ENCODE results near the gene GALNTL6. TPM values are rescaled to one million over a fixed set of nuclear protein-coding genes. Genes with fewer than 3 reads are reported as not detected.
A peak's percentile ranks its signal among the peaks of the same experiment; 100 is the strongest.
"Not testable (repeated sequence)": the region's sequence is repeated elsewhere in the genome, so short reads cannot be mapped to it uniquely, and the experiment has no call there.

Gene GALNTL6
- polyA plus RNA-seq, 4 donors: 0.86 to 2.8 (median 1.1) TPM

DNA sequence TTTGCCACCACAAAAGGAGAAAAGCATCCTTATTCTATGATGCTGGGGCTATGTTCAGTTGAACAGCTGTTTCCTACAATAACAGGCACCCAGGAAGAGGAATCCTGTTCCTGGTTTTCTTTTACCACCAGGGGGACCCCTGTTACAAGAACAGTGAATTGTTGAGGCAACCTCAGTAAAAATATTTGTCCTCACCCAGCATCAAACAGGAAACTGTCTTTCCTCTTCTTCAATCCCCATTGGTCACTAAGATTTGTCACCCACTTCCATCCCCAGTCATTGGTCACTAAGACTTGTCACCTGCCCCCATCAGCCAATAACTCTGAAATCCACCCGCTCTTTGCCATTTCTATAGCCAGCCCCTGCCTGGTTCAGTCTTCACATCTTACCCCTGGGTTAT, 1211.9 kb downstream of the GALNTL6 start:
- peak in 1 of 4 donors; percentile 53 for DNase-seq (ENCODE audit: low read depth in 4 of 4, low spot score in 3 of 4)

DNA sequence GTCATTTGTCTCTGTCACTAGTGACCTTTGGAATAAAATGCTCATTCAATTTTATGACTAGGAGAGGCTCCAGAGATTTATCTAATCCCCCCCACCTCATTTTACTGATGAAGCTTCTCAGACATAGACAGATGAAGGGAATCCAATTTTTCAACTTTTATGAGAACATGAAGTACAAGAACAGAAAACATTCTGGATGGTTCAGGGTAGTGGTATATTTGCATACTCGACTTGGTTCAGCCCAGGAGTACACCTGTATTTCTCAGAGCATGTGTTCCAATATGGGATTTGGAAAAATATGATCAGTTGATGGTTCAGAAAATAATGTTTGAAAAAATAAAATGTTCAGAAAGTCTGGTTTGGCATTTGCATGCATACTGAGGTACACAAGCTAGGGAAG, 1224.0 kb downstream of the GALNTL6 start:
- DNase-seq (ENCODE audit: low read depth in 4 of 4, low spot score in 3 of 4): no peak

DNA sequence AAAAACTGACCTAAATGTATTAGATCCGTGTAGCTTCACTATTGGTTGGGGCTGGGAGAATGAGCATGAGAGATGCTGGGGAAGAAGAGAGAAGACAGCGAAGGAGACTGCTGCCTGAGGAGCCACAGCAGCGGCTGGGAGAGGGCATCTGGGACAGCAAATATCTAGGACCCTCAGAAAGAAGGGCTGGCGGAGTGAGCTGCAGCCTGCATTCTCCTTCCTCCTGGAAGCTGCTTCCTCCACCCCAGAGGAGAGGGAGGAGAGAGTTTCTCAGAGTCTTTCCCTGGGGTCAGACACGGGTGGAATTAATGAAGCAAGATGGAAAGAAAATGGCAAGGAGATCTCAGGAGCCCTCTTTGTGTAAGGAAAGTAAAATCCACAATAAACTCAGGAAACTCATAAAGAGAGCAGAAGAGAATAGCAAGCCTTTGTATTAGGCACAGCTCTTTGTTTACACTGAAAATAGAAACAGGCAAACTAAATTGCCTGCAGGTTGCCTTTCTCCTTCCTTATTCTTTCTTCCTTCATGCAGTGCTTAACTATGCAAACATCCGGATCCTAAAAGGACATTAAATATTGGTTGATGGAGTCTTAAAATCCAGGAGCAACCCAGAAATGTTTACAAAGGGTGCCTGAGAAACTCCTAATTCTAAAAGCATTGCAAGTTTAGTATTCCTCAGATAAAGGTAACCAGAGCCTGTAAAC, 1225.1 kb downstream of the GALNTL6 start:
- no peak for DNase-seq (ENCODE audit: low read depth in 4 of 4, low spot score in 3 of 4)

DNA sequence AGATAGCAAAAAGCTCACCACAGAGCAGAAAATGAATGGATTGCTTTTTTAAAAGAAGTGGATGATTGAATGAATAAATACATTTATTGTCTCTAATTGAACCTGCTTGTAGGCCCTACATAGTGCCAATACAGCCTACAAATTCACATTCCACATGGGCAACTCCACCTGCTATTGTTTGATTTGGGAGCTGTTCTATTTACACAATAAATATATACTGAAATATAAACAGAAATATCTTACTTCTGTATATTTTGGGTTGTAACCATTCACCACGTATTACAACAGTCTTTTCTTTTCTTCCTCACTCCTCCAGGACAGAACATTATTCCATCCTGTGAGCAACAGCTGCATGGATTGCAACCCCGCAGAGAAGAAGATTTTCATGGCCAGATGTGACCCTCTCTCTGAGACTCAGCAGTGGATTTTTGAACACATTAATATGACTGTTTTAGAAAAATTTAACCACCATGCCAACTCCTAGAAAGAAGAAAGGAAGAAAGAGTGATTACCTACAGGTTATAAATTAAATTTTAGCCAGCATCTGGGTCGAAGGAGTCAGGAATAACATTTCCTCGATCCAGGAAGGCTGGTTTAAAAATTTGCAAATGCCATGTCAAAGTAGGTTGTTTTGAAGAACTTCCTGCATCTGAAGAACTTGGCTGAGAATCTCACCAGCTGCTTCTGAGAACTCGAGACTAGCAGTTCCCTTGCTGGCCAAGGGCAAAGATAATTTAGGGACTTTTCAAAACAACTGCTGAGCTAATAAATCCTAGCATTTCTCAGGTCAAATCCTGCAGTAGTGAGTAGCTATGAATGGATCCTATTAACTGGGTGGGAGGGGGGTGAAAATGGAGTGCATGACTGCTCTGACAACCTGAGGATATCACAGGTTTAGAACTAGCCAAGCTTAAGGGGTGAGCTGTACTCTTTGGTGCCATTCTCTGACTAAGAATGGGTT, 1226.7 kb downstream of the GALNTL6 start:
- DNase-seq (ENCODE audit: low read depth in 4 of 4, low spot score in 3 of 4): peak in 1 of 4 donors; percentile 22

DNA sequence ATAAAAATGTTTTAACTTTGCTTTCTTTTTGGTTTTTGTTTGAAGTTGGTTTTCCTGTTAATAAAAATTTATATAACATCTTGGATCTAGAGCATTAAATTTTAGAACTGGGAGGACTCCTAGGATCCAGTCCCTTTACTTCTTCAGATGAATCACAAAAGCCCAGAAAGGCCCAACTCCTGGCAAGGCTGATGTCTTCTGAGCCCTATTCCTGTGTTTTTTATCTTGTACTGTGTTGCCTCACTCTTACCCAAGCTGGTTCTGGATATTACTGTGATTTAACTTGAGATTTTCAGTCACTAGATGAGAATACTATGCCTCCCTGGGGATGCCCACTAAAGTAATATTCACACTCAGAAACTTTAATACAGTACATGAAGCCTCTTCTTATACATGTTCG, 1228.3 kb downstream of the GALNTL6 start:
- DNase-seq (ENCODE audit: low read depth in 4 of 4, low spot score in 3 of 4): no peak

DNA sequence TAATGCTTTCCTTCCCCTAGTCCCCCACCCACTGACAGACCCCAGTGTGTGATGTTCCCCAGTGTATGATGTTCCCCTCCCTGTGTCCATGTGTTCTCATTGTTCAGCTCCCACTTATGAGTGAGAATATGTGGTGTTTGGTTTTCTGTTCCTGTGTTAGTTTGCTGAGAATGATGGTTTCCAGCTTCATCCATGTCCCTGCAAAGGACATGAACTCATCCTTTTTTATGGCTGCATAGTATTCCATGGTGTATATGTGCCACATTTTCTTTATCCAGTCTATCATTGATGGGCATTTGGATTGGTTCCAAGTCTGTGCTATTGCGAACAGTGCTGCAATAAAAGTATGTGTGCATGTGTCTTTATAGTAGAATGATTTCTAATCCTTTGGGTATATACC, 1228.9 kb downstream of the GALNTL6 start:
- not testable (repeated sequence) for DNase-seq (ENCODE audit: low read depth in 4 of 4, low spot score in 3 of 4)

DNA sequence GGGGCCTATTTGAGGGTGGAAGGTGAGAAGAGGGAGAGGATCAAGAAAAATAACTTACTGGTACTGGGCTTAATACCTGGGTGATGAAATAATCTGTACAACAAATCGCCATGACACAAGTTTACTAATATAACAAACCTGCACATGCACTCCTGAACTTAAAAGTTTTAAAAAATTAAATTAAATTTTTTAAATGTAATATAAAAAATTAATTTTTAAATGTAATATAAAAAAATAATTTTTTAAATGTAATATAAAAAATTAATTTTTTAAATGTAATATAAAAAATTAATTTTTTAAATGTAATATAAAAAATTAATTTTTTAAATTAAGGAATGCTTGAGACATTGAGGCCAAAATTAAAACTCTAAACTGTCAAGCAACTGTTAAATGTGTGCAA, 1231.1 kb downstream of the GALNTL6 start:
- DNase-seq (ENCODE audit: low read depth in 4 of 4, low spot score in 3 of 4): no peak

DNA sequence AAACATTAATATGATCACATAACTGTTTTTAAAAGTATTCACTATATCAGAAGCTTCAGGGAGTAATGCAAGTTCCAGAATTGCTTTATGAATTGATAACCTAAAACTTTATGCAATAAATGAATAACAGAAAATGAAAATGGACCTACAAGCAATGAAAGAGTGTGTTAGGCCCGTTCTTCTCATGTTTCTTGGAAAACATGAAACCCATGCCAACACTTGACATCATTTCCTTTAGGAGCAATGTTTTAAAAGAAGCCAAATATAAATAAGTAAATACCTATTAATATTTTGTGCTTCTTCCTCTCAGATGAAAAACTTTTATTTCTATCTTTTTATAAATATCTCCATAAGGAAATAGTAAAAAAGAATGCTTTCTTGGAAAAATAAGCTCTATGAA, 1232.4 kb downstream of the GALNTL6 start:
- no peak for DNase-seq (ENCODE audit: low read depth in 4 of 4, low spot score in 3 of 4)

DNA sequence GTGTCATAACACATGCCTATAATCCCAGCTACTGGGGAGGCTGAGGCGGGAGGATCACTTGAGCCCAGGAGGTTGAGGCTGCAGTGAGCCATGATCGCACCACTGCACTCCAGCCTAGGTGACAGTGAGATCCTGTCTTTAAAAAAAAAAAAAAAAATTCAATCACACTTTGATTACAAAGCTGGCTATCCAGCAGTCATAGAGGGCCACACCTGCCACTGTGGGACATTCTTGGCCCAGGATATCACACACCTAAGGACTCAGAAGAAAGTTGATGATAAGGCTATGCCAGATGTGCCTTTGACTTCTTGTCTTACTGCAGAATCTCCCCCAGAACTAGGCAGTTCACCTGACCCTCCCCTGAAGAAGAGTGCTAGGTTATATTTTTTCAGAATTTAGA, 1232.9 kb downstream of the GALNTL6 start:
- no peak for DNase-seq (ENCODE audit: low read depth in 4 of 4, low spot score in 3 of 4)

DNA sequence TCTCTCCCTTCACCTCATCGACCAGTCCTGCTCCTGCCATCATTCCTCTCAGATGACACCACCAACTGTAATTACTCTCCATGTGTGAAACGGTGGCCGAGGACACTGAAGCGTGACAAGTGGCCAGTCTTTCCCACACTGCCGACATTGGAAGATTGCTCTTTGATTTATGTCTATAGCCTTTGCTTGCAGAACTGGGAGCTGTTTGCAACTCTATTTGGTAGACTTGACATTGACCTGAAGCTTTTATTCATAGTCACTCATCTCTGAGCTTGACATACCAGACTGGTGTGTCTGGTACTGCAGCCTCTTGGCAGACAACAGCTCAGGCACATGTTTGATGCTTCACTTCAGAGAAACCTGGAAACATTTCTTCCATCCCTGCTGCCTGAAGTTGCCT, 1233.6 kb downstream of the GALNTL6 start:
- peak in 3 of 4 donors; percentile 35 to 60 (median 46) for DNase-seq (ENCODE audit: low read depth in 4 of 4, low spot score in 3 of 4)

DNA sequence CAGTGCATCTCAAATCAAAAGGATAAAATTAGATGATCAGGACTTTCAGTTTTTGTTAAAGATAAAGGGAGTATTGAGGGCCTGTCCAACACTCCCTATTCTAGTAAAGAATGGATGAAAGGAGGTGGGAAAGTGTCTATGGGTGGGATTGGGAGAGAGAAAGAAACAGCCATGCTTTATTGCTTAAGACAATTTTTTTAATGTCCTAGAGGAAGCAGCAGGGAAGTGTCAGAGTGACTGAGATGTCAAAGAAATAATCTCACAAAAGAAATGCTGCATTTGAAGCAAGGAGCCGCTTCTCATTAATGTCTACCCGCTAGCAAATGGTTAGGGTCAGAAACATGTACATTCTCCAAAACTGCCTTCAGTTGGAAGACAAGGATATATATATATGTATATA, 1238.0 kb downstream of the GALNTL6 start:
- no peak for DNase-seq (ENCODE audit: low read depth in 4 of 4, low spot score in 3 of 4)

DNA sequence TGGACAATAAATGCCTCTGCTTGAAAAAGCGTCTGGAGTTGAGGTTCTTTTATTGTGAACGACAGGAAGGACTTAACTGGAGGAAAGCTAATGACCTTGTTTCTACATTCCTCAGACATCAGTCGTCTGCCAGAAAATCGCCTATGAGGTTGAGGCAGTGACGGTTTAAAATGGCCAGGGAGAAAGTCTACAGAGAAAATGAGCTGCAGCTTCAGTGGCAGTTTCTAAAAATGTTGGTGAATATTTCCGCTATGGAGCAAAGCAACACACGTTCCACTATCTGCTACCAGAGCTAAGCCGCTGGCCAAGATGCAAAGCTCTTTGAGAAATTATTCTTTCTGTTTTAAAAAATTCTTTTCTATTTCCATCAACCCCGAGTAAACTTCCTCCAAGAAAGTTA, 1238.5 kb downstream of the GALNTL6 start:
- no peak for DNase-seq (ENCODE audit: low read depth in 4 of 4, low spot score in 3 of 4)

DNA sequence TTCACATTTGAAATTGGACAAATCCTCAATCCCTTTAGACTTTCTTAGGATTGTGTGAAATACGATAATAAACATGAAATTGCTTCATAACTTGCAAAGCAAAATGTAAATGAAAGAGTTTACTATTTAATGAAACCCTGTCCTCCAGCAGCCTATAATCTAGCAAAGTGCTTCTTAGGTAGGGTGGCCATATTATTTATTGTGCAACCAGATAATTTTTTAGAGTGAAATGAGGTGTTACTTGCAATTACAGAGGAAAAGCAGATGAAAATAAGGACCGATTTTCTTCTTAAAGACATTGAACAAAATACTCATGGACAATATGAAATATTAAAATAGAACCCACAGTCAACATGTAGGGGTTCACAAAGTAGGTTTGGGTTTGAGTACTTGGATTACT, 1239.2 kb downstream of the GALNTL6 start:
- no peak for DNase-seq (ENCODE audit: low read depth in 4 of 4, low spot score in 3 of 4)

DNA sequence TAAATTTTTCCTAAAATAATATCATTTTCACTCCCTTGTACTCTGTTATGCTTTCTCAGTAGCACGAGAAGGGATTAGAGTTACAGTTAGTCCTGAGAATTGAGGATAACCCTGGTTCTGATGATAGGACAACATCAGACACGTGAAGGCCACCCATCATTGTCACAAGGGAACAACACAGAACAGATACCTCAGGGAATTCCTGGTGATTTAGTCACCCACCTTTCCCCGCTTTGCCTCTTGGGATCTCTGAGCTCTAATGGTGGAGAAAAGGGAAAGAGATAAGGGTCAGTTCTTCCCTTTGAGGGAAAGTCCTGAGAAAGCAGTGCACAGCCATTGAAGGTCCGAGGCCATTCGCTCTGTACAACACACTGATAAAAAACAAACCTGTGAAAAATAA, 1243.1 kb downstream of the GALNTL6 start:
- no peak for DNase-seq (ENCODE audit: low read depth in 4 of 4, low spot score in 3 of 4)

DNA sequence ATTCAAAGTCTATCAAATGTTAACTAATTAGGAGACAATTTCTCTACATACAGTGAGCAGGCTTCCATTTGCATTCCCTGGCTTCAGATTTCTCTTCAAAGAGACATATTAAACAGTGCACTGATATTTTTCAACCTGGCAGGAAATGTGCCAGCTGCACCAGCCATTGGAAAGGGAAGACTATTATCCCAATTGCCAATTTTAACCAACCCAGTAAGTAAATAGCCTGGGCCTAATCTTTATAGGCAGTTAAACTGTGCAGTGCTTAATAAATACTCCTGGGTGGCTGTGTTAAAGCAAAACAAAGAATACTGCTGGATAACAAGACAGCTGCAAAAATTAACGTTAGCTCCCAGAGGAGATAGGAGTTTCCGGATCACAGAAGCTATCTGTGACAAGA, 1243.5 kb downstream of the GALNTL6 start:
- DNase-seq (ENCODE audit: low read depth in 4 of 4, low spot score in 3 of 4): no peak

DNA sequence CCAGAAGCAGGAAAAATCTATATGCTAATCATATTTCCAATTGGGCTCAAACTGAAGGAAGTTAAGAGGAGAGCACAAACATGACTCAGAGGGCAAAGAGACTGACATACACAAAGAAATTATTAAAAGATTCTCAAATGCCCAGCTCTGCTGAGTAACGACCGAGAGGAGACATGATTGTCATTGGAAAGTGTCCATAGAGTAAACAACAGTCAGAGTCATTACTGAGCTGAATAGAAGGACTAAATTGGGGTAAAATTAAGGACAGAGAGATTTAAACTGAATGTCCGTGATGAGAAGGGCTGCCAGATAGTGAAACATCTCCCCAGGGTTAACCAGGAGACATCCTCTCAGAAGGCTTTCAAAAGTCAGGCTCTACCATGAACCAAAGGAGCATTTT, 1244.2 kb downstream of the GALNTL6 start:
- no peak for DNase-seq (ENCODE audit: low read depth in 4 of 4, low spot score in 3 of 4)

DNA sequence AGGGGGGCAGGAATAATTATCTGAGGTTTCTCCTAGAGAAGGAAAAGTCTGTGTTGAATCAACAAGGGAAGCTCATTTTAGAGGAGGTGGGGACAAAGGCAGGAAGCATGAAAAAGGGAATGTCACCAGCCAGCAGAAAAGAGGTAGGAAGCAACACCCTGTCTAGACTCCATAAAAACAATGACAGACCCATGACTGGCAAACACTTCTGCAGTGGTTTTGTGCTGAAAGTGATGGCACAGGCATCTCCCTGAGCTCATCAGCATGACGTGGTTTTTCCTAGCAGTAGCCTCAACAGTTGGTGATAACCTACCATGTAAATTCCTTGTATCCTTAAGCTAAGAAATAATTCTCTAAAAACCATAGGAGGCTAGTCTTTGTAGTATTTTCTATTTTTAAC, 1244.7 kb downstream of the GALNTL6 start:
- no peak for DNase-seq (ENCODE audit: low read depth in 4 of 4, low spot score in 3 of 4)

DNA sequence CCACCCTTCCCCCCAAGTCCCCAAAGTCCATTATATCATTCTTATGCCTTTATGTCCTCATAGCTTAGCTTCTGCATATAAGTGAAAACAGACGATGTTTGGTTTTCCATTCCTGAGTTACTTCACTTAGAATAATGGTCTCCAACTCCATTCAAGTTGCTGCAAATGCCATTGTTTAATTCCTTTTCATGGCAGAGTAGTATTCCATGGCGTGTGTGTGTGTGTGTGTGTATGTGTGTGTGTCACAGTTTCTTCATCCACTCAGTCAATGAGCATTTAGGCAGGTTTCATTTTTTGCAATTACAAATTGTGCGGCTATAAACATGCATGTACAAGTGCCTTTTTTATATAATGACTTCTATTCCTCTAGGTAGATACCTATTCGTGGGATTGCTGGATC, 1248.0 kb downstream of the GALNTL6 start:
- DNase-seq (ENCODE audit: low read depth in 4 of 4, low spot score in 3 of 4): no peak

DNA sequence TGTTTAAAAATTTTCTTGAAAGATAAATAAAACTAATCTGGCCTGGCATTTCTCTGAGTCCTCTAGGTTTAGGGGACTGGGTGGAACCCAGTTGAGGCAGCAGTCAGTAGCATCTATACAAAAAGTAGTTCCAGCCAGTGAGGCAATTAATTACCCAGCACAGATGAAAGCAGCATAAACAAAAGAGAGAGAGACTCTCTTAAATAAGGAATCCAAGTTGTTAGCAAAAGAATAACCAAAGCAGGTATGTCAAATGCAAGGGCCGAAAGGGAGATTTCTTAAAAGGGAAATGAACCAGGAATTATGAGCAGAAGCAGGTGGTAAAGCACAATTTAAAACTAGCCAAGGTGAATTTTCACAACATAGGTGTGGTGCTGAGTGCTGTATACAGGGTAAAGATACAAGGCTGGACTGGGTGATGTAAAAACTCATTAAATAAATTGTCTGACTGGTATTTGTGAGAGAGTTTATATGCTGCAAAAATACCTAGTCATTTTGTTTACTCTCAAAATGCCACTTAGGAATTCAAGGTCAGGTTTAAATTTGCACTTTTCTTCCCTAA, 1260.8 kb downstream of the GALNTL6 start:
- DNase-seq (ENCODE audit: low read depth in 4 of 4, low spot score in 3 of 4): no peak

DNA sequence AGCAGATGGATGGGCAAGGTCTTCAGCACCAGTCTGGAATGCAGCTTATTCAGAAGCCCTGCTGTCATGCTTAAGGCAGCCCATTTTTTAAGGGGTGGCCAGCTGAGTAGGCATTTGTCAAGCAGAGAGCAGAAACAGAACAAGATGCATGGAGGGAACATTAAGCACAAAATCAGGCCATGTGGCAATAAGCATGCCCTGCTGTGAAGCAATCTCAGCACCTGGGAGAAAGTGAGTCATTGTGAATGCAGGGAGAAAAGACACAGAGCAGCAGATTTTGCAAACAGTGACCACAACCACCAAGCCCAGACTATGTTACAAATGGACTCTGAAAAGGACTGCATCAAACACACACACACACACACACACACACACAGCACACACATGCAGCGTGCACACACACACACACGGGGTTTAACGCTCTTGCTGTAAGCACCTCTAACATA, 1261.3 kb downstream of the GALNTL6 start:
- DNase-seq (ENCODE audit: low read depth in 4 of 4, low spot score in 3 of 4): no peak

DNA sequence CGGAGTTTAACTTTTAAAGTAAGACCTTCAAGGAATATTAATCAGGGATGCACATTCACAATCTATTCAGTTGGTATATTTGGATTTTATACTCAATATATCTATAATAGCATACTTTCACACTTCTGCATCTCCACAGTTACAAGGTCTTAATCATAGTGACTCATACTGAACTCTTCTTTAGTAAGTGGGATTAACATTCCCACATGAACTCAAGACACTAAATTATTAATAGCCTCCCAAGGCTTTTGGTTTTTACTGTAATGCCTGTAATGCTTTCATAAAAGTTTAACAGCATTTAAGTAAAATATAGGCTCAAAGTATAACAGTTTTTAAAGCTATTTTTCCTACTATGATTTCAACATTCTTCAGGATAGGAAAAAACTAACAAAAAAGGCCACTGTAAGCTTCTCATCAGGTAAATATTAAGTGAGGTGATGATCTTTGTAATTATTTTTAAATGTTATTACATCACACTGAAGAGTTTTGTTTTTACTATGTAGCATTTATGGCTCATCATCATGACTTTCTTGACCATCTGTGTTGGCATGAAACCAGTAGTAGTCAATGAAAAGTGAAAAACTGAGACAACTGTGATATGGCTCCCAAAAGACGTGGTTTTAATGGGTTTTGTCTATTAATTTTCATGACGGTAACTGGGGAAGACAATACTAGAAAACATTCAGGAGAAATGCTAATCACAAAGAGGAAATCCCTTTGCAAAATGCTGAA, 1263.9 kb downstream of the GALNTL6 start:
- DNase-seq (ENCODE audit: low read depth in 4 of 4, low spot score in 3 of 4): no peak

Data from right renal pelvis (tissue), 4 donors.